Superior temporal gyrus (tissue), 1 donor: Measurements from ENCODE around the gene TAF10.
A peak's percentile ranks its signal among the peaks of the same experiment; 100 is the strongest.

Source experiments
- DNase-seq: peaks from one replicate; pipeline ENCODE4 v3.0.0-alpha.2; 2016; ENCODE audit errors: extremely low spot score

The TAF10 gene

GRCh38 chr11:6608726-6609501 lies 3.1 kb downstream of the TAF10 start:
- DNase-seq = no peak

- no peak for DNase-seq
These were observed 4.0 kb downstream of the TAF10 start for GRCh38 chr11:6608011-6608410.

DNA sequence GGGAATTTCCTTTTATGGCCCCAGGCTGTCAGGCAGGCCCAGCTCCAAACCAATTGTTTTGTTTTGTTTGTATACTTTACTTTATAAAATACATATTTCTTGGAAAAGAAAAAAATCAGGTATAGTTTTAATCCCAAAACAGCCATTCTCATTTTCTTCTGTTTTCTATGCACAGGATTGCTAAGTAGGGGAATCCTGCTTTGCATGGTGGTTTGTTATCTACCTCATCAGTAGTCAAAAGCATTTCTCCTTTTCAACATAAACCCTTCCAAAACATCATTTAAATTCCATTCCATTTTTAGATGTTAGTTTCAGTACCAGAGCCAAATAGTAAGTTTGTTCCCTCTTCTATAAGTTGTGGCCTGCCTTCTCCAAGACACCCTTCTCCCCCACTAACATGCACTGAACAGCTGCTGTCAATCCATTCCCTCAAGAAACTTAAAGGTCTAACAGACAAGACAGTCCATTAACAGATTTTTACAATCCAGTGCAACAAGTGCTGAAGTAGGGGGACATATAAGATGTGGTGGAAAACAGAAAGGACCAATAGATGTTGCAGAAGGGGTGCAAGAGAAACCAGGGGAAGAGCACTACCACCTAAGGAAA lies 4.7 kb downstream of the TAF10 start:
- DNase-seq = no peak

DNA sequence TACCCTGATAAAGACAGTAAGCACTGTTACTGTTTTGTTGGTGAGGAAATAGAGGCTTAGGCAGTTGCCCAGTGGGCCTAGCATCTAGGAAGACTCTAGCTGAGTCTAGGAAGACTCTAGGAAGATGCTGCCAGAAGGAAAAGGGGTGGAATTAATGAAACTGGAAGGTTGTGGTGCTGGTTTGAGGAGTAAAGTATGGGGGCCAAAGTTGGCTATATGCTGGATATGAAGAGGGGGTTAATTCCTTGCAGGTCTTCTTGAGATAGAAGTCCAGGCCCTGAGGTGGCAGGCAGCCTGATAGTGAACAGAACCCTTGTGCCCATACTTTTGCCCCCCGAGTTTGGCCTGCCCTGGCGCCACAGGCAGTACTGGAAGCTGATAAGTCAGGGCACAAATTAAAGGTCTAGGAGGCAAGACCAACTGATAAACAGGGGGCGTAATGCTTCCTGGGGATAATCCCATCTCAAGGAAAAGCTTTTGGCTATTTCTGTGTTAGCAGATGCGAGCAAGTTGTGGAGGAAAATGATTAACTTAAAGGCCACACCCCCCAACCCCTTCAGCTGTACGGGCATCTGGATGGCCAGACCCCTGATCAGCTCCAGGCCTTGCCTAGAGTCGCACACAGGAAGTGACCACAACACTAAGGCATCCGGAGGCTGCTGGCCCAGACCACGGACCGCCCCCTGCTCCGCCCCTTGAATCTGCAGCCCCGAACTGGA lies 5.4 kb downstream of the TAF10 start:
- DNase-seq = peak; percentile 77

- DNase-seq = no peak
These were observed 7.2 kb downstream of the TAF10 start for GRCh38 chr11:6604790-6605189.

DNA sequence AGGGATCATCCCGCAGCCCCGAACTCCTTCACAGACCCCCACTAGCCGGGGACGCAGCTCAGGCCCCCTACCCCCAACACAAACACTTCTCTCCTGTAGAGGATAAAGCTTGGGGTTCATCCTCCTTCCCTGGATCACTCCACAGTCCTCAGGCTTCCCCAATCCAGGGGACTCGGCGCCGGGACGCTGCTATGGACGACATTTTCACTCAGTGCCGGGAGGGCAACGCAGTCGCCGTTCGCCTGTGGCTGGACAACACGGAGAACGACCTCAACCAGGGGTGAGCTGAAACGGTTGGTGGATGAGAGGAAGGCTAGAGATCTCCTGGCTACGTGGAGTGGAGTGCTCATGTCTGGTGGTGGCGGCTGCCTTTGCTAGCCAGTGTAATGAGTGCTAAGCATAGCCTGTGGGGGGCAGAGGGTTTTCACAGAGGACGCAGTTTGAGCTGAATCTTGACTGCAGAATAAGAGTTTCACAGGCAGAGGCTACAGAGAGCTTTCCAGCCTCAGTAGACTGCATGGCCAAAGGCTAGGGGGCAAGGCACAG lies 7.9 kb downstream of the TAF10 start:
- peak; percentile 79 for DNase-seq

GRCh38 chr11:6603287-6604080 lies 8.5 kb downstream of the TAF10 start, which contains the start of the genes ILK and RRP8:
ILK (plus strand) TSS chr11:6603774; CDS start chr11:6604272, 498 bp downstream.
RRP8 (minus strand) TSS chr11:6603616; CDS start chr11:6603502, 114 bp downstream.
- DNase-seq = peak; percentile 90

DNA sequence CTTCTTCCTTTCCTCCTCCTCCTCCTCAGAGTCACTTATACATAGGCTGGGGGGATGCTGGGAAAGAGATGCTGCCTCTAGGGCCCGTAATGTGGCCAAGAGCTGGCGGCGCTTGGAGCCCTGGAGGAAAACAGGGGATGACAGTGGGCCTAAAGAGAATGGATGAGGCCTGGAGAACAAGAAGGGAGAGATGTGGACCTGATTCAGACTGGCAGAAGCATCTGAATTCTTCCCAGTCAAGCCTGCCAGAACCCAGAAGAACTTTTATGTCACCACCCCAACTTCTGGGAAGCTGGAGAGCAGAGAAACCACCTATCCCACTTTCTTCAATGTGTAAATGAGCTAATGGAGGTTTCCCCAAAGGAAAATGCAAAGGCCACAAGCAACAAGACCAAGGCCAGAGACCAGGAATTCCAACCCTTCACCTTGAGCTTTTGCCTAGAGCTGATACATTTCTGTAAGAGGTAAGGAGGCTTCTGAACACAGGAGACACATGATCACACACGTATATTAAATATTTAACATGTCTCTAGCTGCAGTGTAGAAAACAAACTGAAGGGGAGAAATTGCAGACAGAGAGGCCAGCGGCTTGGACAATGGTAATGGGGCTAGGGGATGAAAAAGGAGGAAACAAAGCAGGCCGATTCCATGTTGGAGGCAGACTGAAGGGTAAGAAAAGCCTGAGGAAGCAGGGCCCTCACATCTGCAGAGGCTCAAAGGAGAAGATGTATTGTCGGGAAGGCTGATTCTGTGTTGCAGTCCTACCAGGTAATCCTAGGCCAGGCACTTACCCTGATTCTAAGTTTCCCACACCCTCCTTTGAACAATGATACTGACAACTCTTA lies 9.7 kb downstream of the TAF10 start:
- no peak for DNase-seq

GRCh38 chr11:6601041-6601461 lies 11.0 kb downstream of the TAF10 start:
- no peak for DNase-seq

GRCh38 chr11:6599881-6600390 lies 12.1 kb downstream of the TAF10 start:
- no peak for DNase-seq

- DNase-seq = no peak
These were observed 12.6 kb downstream of the TAF10 start for GRCh38 chr11:6599449-6599848.

GRCh38 chr11:6598555-6598954 lies 13.5 kb downstream of the TAF10 start:
- no peak for DNase-seq

DNA sequence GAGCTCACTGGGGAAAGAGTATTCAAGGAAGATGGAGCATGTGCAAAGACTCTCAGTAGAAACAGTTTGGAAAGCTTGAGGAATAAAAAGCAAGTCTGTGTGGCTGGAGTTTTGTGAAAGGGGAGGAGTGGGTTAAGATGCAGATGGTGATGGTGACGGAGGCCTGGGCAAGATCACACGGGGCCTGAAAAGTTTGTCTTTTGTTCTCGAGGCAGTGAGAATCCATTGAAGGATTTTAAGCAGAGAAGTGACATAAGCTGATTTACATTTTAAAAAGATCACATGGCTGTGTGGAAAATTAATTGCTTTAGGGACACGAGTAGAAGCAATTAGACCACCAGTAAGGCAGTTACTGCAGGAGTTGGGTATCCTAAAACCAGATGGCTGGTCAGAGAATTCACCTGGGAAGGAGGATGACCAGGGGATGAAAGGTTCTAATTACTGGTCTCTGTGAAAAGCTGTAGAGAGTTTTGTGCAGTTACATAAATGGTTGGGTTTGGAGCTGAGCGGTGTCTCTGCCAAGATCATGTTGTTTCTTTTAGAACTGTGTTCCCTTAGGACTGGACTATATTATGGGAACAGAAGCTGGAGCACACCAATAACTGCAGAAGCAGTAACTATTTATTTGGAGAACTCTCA lies 15.7 kb downstream of the TAF10 start:
- peak; percentile 78 for DNase-seq

DNA sequence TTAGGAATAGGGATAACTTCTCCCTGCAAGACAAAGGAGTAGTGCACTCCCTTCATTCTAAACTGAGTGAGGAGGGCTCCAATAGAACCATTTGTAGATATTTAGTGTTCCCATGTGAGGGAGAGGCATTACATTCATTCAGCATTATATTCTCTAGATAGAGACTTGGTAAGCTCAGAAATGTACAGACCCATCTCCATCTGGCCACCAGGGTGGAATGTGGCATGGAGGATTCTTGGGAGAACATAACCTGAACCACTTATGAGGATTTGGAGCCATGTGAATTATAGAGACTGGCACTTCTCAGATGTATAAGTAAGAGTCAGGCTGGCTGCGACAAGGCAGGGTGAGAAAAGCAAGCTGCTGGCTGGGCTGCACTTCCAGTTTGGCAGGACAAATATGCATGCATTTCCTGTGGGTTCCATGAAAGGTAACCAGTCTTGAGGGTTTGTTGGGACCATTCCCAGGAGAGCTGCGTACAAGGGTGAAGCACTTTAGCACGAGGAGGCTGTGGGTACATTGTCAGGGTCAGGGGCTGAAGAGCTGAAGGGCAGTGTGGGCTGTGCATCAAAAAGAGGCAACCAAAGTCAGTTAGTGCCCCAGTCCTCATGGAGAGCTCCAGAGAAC lies 17.8 kb downstream of the TAF10 start:
- DNase-seq = no peak

GRCh38 chr11:6588018-6588417 lies 24.0 kb downstream of the TAF10 start:
- DNase-seq = no peak

DNA sequence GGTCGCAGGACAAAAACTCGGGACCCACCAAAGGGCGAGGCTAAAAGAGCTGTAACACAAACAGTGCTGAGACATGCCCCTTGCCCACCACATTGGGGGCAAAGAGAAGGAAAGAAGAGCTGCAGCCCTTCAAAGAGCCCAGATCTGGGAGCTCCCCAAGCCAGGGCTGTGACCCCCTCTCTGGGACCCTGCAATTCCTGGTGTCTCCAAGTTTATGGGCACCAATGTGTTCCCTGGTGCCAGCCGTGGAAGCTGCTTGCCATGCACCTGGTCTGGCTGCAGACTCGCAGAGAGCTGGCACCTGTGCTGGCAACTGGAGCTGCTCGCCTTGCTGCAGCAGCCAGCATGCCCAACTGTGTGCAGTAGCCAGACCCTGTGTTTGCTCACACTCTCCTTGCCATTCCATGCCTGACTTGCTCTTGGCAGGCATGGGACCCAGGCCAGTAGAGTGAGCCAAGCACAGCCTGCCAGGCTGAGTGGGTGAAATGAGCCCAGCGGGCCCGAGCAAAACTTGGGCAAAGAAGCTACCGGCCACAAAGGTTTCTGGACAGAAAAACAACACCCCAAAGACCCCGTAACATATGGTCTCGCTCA lies 24.6 kb downstream of the TAF10 start:
- no peak for DNase-seq

DNA sequence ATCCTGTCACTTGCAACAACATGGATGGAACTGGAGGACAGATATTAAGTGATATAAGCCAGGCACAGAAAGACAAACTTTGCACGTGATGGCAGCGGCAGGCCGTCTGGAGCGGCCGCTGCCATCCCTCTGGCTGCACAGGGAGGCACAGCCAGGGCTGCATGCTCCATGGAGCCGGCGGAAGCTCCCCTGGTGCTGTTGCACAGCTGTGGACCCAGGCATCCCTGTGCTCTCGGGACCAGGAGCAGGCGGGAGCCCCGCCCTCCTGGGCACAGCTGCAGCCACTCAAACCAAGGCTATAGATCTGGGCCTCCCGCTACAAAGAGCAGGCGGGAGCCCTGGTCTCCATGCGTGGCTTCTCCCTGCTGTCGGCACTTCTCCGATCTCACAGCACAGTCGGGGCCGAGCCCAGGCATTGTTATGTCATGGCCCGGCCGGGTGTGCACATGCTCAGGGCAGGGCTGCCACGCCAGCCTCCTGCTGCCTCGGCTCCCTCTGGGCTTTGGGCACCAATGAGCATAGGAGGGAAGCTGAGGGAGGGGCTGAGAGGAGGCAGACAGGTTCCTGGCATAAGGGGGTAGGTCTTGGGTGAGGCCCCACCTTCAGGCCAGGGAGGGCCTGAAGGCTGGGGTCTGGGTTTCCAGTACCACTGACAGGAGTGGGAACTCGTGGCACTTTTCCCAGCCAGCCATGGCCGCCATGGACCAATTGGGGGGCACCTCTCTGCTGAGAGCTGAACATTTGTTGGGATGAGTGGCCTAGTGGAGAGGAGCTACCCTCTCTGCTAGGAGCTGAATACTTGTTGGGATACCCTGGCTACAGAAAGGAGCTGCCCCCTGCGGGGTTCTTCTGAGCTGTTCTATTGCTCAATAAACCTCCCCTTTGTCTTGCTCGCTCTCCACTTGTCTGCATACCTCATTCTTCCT lies 25.3 kb downstream of the TAF10 start:
- peak; percentile 56 for DNase-seq

DNA sequence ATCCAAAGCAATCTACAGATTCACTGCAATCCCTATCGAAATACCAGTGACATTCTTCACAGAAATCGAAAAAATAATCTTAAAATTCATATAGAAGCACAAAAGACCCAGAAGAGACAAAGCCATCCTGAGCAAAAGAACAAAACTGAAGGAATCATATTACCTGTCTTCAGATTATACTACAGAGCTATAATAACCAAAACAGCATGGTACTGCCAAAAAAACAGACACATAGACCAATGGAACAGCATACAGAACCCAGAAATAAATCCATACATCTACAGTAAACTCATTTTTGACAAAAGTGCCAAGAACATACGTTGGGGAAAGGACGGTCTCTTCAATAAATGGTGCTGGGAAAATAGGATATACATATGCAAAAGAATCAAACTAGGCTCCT lies 27.5 kb downstream of the TAF10 start:
- no peak for DNase-seq
